C1 segment of cervical spinal cord (tissue), 14 donors: ENCODE results near the gene WDR48.

Experiments used
- DNase-seq, 14 donors: peaks; one replicate each; lab custom pipeline; 2025; lab: John Stamatoyannopoulos, UW

The WDR48 gene

DNA sequence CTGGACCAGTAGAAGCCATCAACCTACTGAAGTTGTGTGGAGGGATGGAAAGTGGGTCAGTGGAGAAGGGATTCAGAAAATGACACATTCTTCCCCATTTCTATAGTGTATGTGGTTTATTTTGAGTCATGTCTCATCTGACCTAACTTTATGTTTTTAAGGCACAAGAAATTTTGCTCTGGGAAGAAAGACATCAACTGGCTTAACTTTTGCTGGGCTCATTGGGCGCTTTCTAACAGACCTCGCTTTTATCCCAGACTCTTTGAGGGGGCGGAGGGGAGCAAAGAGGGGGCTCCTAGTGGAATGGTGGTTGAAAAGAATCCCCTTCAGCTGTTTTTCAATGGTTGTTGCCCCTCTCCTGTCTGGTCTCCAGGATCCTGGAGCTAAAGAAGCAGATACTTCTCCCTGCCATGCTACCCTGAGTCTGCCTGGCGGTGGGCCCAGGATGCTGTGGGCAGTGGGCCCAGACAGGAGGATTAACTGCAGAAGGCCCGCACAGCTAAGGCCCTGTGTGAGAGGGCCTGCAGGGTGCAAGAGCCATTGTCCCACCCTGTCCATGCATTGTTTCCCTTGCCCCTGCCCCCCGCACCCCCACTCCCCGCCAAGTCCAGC is 87.1 kb downstream of the WDR48 start:
- DNase-seq: peak in 8 of 14 donors; percentile 47 to 81 (median 58)

GRCh38 chr3:39139442-39139841 is 87.6 kb downstream of the WDR48 start:
- DNase-seq: no peak

DNA sequence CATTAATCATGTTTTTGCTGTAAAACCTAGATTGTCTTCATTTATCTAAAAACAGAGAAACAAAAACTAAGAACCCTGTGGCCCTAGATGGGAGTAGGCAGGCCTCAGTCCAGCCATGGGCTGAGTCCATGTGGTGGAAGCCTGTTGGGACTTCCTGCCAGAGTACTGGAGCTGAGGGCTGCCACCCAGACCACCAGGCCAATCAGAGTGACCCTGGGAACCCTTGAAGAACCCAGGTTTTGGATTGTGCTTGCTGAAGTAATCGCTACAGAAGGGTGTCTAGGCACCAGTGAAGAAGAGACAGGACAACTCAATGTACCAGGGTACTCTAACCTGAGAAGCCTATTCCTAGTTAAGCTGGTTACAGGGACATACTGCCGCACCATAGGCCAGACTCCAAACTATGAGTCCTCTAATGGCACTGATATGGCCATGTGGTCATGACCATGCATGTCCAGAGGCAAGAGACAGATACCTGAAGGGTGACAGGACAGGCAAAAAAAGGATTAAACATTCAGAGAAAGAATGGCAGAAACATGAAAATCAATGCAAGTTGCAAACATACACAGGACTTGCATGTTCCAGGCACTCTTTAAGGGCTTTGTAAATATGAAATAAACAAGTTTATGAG is 88.6 kb downstream of the WDR48 start:
- DNase-seq: no peak

DNA sequence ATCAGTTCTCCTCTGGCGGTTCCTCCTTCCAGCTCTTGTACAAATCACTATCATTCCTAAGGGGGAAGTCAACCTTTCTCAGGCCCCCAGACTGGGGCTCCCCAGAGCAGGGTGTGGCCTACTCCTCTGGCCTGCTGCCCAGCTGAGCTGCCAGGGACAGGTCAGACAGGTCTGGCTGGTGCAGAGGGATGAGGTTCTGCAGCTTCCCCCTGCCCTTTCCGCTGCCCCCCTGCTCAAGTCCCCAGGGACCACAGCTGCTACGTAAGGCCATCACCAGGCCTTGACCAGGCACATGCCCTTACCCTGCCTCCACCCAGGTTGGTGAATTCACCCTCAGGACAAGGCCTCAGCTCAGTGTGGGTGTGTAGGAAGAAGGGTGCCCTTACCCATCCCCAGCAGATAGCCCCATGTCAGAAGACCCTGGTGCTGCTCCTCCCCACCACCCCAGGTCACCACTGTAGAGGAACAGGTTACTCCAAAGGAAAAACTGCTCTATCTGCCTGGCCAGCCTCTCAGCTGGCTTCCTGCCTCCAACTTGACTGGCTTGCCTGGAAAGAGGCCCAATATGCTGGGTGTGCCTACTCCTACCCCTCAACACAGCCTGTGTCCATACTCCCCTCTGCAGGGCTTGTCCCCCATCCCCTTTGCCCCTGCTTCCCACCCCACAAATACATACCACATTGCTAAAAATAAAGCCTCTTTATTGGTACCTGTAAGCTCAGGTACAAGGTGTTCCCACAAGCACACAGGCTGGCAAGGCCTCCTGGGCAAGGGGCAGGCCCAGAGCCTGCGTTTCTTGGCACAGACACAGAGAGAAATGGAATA is 89.6 kb downstream of the WDR48 start:
- DNase-seq: peak in 1 of 14 donors; percentile 16

DNA sequence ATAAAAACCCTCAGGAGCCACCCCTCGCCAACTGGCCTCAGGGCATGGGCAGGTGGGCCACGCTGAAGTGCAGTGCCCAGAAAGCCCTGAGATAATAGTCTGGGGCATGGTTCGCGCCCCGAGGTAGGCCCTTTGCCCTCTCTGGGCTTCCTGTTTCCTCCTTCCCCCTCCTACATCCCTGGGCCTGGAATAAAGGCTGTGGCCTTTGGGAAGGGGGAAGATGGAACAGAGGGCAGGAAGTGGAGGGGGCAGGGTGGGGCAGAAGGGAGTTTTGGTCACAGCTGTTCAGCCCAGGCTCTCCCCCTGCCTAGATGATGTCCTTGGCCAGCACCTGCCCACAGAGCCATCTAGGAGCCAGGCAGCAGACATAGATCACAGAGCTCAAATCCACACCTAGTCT is 90.3 kb downstream of the WDR48 start:
- no peak for DNase-seq

- peak in 1 of 14 donors; percentile 9 for DNase-seq
Measured at GRCh38 chr3:39143051-39143885, 91.5 kb downstream of the WDR48 start.

- no peak for DNase-seq
Measured at GRCh38 chr3:39144095-39144747, 92.4 kb downstream of the WDR48 start.

GRCh38 chr3:39144748-39145380 is 93.0 kb downstream of the WDR48 start:
- DNase-seq: no peak

DNA sequence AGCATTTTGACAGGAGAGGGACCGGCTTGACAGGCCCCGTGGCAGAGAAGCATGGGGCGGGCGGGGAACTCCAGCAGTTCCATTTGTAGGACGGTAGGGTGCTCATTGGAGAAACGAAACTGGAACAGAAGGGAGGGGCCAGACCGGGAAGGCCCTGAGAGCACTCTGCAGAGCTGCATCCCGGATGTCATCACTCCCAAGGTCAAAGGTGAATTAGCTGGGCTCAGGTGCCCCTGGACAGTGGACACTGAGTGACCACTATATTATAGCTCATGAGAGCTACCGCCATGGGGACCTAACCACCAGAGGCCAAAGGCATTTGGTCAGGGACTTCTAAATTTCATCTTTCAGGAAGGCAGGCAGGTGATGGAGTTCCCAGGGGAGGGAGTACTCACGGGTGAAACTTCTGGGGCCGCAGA is 94.3 kb downstream of the WDR48 start:
- DNase-seq: no peak
